SK-N-SH treated with all-trans-retinoic acid at 6 μM for 48 hours (cell line): ENCODE data around the gene CFAP161.
"Not testable (repeated sequence)": the region's sequence is repeated elsewhere in the genome, so short reads cannot be mapped to it uniquely, and the experiment has no call there.

Source experiments
- ATAC-seq: fragments of 200-7000 bp; cut with Tn5 transposase; 3 replicates; pipeline ENCODE4 v1.9.1; 2020; ENCODE audit warnings: mild to moderate bottlenecking, moderate library complexity
- ARNTL ChIP-seq: fragments of 450-650 bp; formaldehyde crosslinking; IDR thresholded peaks from 2 replicates; pipeline ENCODE4 v1.5.0; 2020; ENCODE audit warnings: low read depth, mild to moderate bottlenecking, moderate library complexity, borderline replicate concordance
- BACH2 ChIP-seq: fragments of 250-450 bp; sonication (Bioruptor Pico); IDR thresholded peaks from 2 replicates; pipeline ENCODE4 v1.9.0; 2021; ENCODE audit warnings: mild to moderate bottlenecking, borderline replicate concordance
- CREB5 ChIP-seq: fragments of 250-450 bp; sonication (Bioruptor Pico); IDR thresholded peaks from 2 replicates; pipeline ENCODE4 v1.5.1; 2020; ENCODE audit warnings: low read depth, mild to moderate bottlenecking, moderate library complexity
- CSRNP3 ChIP-seq: fragments of 250-450 bp; sonication (Bioruptor Pico); IDR thresholded peaks from 2 replicates; pipeline ENCODE4 v1.5.1; 2021; ENCODE audit warnings: mild to moderate bottlenecking, moderate library complexity
- ISL1 ChIP-seq: fragments of 250-450 bp; sonication (Bioruptor Pico); IDR thresholded peaks from 2 replicates; pipeline ENCODE4 v2.1.2; 2022; ENCODE audit warnings: mild to moderate bottlenecking, moderate library complexity
- OSR1 ChIP-seq: fragments of 250-450 bp; sonication (Bioruptor Pico); IDR thresholded peaks from 2 replicates; pipeline ENCODE4 v1.8.0; 2022; ENCODE audit warnings: moderate library complexity, mild to moderate bottlenecking, inconsistent platforms
- PATZ1 ChIP-seq: fragments of 250-450 bp; sonication (Bioruptor Pico); IDR thresholded peaks from 2 replicates; pipeline ENCODE4 v1.8.0; 2020; ENCODE audit warnings: mild to moderate bottlenecking, moderate library complexity, borderline replicate concordance
- POU6F1 ChIP-seq: fragments of 250-450 bp; sonication (Bioruptor Pico); IDR thresholded peaks from 2 replicates; pipeline ENCODE4 v1.8.0; 2021; ENCODE audit warnings: low read depth, mild to moderate bottlenecking, moderate library complexity, borderline replicate concordance
- PPARA ChIP-seq: fragments of 250-450 bp; sonication (Bioruptor Pico); IDR thresholded peaks from 2 replicates; pipeline ENCODE4 v1.5.0; 2020; ENCODE audit warnings: mild to moderate bottlenecking, borderline replicate concordance
- RARB ChIP-seq: fragments of 250-450 bp; sonication (Bioruptor Pico); IDR thresholded peaks from 2 replicates; pipeline ENCODE4 v1.8.0; 2021; ENCODE audit warnings: mild to moderate bottlenecking, moderate library complexity
- SNAI2 ChIP-seq: fragments of 250-450 bp; sonication (Bioruptor Pico); IDR thresholded peaks from 2 replicates; pipeline ENCODE4 v1.5.0; 2020; ENCODE audit warnings: mild to moderate bottlenecking, moderate library complexity
- TCF4 ChIP-seq: fragments of 250-450 bp; sonication (Bioruptor Pico); IDR thresholded peaks from 2 replicates; pipeline ENCODE4 v1.8.0; 2021; ENCODE audit warnings: mild to moderate bottlenecking, moderate library complexity, borderline replicate concordance
- TOX ChIP-seq: fragments of 250-450 bp; sonication (Bioruptor Pico); IDR thresholded peaks from 2 replicates; pipeline ENCODE4 v1.8.0; 2021; ENCODE audit warnings: mild to moderate bottlenecking, moderate library complexity, borderline replicate concordance
- TSHZ2 ChIP-seq: fragments of 250-450 bp; sonication (Bioruptor Pico); IDR thresholded peaks from 2 replicates; pipeline ENCODE4 v1.5.0; 2020; ENCODE audit warnings: mild to moderate bottlenecking, moderate library complexity
- ZC3H10 ChIP-seq: fragments of 250-450 bp; sonication (Bioruptor Pico); IDR thresholded peaks from 2 replicates; pipeline ENCODE4 v1.5.1; 2021; ENCODE audit warnings: mild to moderate bottlenecking, moderate library complexity
- ZFP3 ChIP-seq: fragments of 250-450 bp; sonication (Bioruptor Pico); IDR thresholded peaks from 2 replicates; pipeline ENCODE4 v1.5.0; 2020; ENCODE audit warnings: mild to moderate bottlenecking, moderate library complexity
- ZFP30 ChIP-seq: fragments of 450-650 bp; formaldehyde crosslinking; IDR thresholded peaks from 2 replicates; pipeline ENCODE4 v1.5.0; 2022; ENCODE audit warnings: mild to moderate bottlenecking, moderate library complexity
- ZNF70 ChIP-seq: fragments of 450-650 bp; formaldehyde crosslinking; IDR thresholded peaks from 2 replicates; pipeline ENCODE4 v1.5.0; 2020; ENCODE audit warnings: mild to moderate bottlenecking, moderate library complexity
- ZNF8 ChIP-seq: fragments of 450-650 bp; formaldehyde crosslinking; IDR thresholded peaks from 2 replicates; pipeline ENCODE4 v1.5.0; 2020; ENCODE audit warnings: mild to moderate bottlenecking, moderate library complexity

The CFAP161 gene

GRCh38 chr15:81156324-81156723 lies 22.3 kb downstream of the CFAP161 start:
- TF ChIP-seq POU6F1 (CRISPR knock-in tag) = no peak
- no peak for TF ChIP-seq ISL1 (CRISPR knock-in tag)
- TF ChIP-seq TOX = no peak
- no peak for TF ChIP-seq BACH2 (CRISPR knock-in tag)
- TF ChIP-seq ARNTL (CRISPR knock-in tag) = no peak
- no peak for TF ChIP-seq OSR1
- no peak for TF ChIP-seq ZNF8 (CRISPR knock-in tag)
- no peak for TF ChIP-seq CSRNP3 (CRISPR knock-in tag)
- TF ChIP-seq CREB5 (CRISPR knock-in tag) = no peak
- TF ChIP-seq ZFP30 (CRISPR knock-in tag) = no peak
- TF ChIP-seq PPARA (CRISPR knock-in tag) = no peak
- no peak for TF ChIP-seq ZFP3 (CRISPR knock-in tag)
- no peak for TF ChIP-seq ZNF70
- TF ChIP-seq ZC3H10 (CRISPR knock-in tag) = no peak
- TF ChIP-seq PATZ1 (CRISPR knock-in tag) = no peak
- TF ChIP-seq TCF4 (CRISPR knock-in tag) = no peak
- TF ChIP-seq RARB (CRISPR knock-in tag) = no peak
- TF ChIP-seq SNAI2 (CRISPR knock-in tag) = no peak
- no peak for TF ChIP-seq TSHZ2
- ATAC-seq = no peak

GRCh38 chr15:81157195-81157938 lies 23.3 kb downstream of the CFAP161 start:
- TF ChIP-seq CREB5 (CRISPR knock-in tag) = peak; percentile 57; the same call in 1 of the 2 replicates
- no peak for TF ChIP-seq TOX
- no peak for ATAC-seq

- TF ChIP-seq TSHZ2 (no peak), POU6F1 (CRISPR knock-in tag) (no peak), ZFP3 (CRISPR knock-in tag) (no peak)
- no peak for ATAC-seq
These were observed 23.8 kb downstream of the CFAP161 start for GRCh38 chr15:81157939-81158223.

GRCh38 chr15:81158561-81158960 lies 24.5 kb downstream of the CFAP161 start:
- ATAC-seq = not testable (repeated sequence)
